ENCODE measurements around the gene MRPS9. TPM values are rescaled to one million over a fixed set of nuclear protein-coding genes. Genes with fewer than 3 reads are reported as not detected.
A peak's percentile ranks its signal among the peaks of the same experiment; 100 is the strongest.

The MRPS9 gene
- total RNA-seq, 2 experiments from 2014 or later = 41.0 to 46.0 TPM

GRCh38 chr2:105057005-105057404, 19.1 kb downstream of the MRPS9 start:
- POLR2A ChIA-PET = no interaction called here
- DNase-seq = no peak
- Mint-ChIP-seq H3K27me3 (no peaks in the 10 kb centered on the region), H3K9me3 (ENCODE audit: low read depth) (peaks cover 6% of the 10 kb centered on the region), H3K27ac (no peak overlapping the region), H3K4me1 (peaks cover 13% of the 10 kb centered on the region), H3K36me3 (ENCODE audit: low read depth) (peaks cover 29% of the 10 kb centered on the region), H3K4me3 (no peak overlapping the region)
- intact Hi-C loops (cut with DNase I, micrococcal nuclease) = no loop called here
- CTCF ChIA-PET = interaction anchor here (0.6 kb wide), 1 partner anchor 78 kb away, joined by 3 read pairs; no protein-coding TSS in a partner anchor
- no peak for ATAC-seq

- Mint-ChIP-seq H3K27ac (no peak overlapping the region), H3K4me1 (peaks cover 3% of the 10 kb centered on the region), H3K27me3 (no peaks in the 10 kb centered on the region), H3K36me3 (ENCODE audit: low read depth) (peaks cover 11% of the 10 kb centered on the region), H3K9me3 (ENCODE audit: low read depth) (no peaks in the 10 kb centered on the region), H3K4me3 (no peak overlapping the region)
- no peak for ATAC-seq
- no peak for DNase-seq
- POLR2A ChIA-PET = no interaction called here
- CTCF ChIA-PET = no interaction called here
- intact Hi-C loops (cut with DNase I, micrococcal nuclease) = no loop called here
Observed at GRCh38 chr2:105061560-105061959, 23.7 kb downstream of the MRPS9 start.

GRCh38 chr2:105062158-105062557, 24.3 kb downstream of the MRPS9 start:
- Mint-ChIP-seq H3K27me3 (no peaks in the 10 kb centered on the region), H3K4me1 (peaks cover 3% of the 10 kb centered on the region), H3K36me3 (ENCODE audit: low read depth) (peaks cover 11% of the 10 kb centered on the region), H3K9me3 (ENCODE audit: low read depth) (no peaks in the 10 kb centered on the region), H3K4me3 (no peak overlapping the region), H3K27ac (no peak overlapping the region)
- ATAC-seq = no peak
- intact Hi-C loops (cut with DNase I, micrococcal nuclease) = no loop called here
- ChIA-PET POLR2A (no interaction called here), CTCF (no interaction called here)
- no peak for DNase-seq

- H3K27ac Mint-ChIP-seq = no peak overlapping the region
- H3K4me1 Mint-ChIP-seq = peaks cover 23% of the 10 kb centered on the region
- ChIA-PET CTCF (interaction anchor here (0.6 kb wide), 1 partner anchor 47 kb away, joined by 3 read pairs; no protein-coding TSS in a partner anchor), POLR2A (no interaction called here)
- H3K9me3 Mint-ChIP-seq (ENCODE audit: low read depth) = no peaks in the 10 kb centered on the region
- DNase-seq (no peak), ATAC-seq (no peak)
- no peaks in the 10 kb centered on the region for H3K27me3 Mint-ChIP-seq
- H3K4me3 Mint-ChIP-seq = no peak overlapping the region
- intact Hi-C loops (cut with DNase I, micrococcal nuclease) = no loop called here
- peaks cover 16% of the 10 kb centered on the region for H3K36me3 Mint-ChIP-seq (ENCODE audit: low read depth)
Observed at GRCh38 chr2:105068387-105068786, 30.5 kb downstream of the MRPS9 start.

GRCh38 chr2:105068875-105069274, 31.0 kb downstream of the MRPS9 start:
- Mint-ChIP-seq H3K4me1 (peaks cover 22% of the 10 kb centered on the region), H3K9me3 (ENCODE audit: low read depth) (no peaks in the 10 kb centered on the region), H3K27ac (no peak overlapping the region), H3K4me3 (no peak overlapping the region), H3K36me3 (ENCODE audit: low read depth) (peaks cover 16% of the 10 kb centered on the region), H3K27me3 (no peaks in the 10 kb centered on the region)
- ChIA-PET POLR2A (no interaction called here), CTCF (no interaction called here)
- no peak for DNase-seq
- intact Hi-C loops (cut with DNase I, micrococcal nuclease) = no loop called here
- ATAC-seq = no peak

GRCh38 chr2:105070010-105070865, 32.4 kb downstream of the MRPS9 start:
- no peak overlapping the region for H3K27ac Mint-ChIP-seq
- peak; percentile 21 for DNase-seq

GRCh38 chr2:105071379-105071778, 33.5 kb downstream of the MRPS9 start:
- Mint-ChIP-seq H3K4me1 (peaks cover 21% of the 10 kb centered on the region), H3K4me3 (no peak overlapping the region), H3K9me3 (ENCODE audit: low read depth) (no peaks in the 10 kb centered on the region), H3K36me3 (ENCODE audit: low read depth) (peaks cover 19% of the 10 kb centered on the region), H3K27me3 (no peaks in the 10 kb centered on the region), H3K27ac (no peak overlapping the region)
- DNase-seq (no peak), ATAC-seq (no peak)
- CTCF ChIA-PET = interaction anchor here (0.7 kb wide), 1 partner anchor 165 kb away, joined by 4 read pairs; no protein-coding TSS in a partner anchor
- intact Hi-C loops (cut with DNase I, micrococcal nuclease) = no loop called here
- POLR2A ChIA-PET = no interaction called here

More at GRCh38 chr2:105070010-105070865, 32.4 kb downstream of the MRPS9 start:
- POLR2A ChIA-PET = no interaction called here
- CTCF ChIA-PET = no interaction called here
- intact Hi-C loops (cut with DNase I, micrococcal nuclease) = no loop called here
- Mint-ChIP-seq H3K27me3 (no peaks in the 10 kb centered on the region), H3K9me3 (ENCODE audit: low read depth) (no peaks in the 10 kb centered on the region), H3K36me3 (ENCODE audit: low read depth) (peaks cover 19% of the 10 kb centered on the region), H3K4me3 (no peak overlapping the region), H3K4me1 (peaks cover 21% of the 10 kb centered on the region)
- peak; percentile 26 for ATAC-seq

GRCh38 chr2:105072039-105072438, 34.2 kb downstream of the MRPS9 start:
- ChIA-PET POLR2A (no interaction called here), CTCF (interaction anchor here (0.7 kb wide), 1 partner anchor 164 kb away, joined by 4 read pairs; no protein-coding TSS in a partner anchor)
- Mint-ChIP-seq H3K9me3 (ENCODE audit: low read depth) (no peaks in the 10 kb centered on the region), H3K27ac (no peak overlapping the region), H3K4me3 (no peak overlapping the region), H3K27me3 (no peaks in the 10 kb centered on the region), H3K4me1 (peaks cover 21% of the 10 kb centered on the region), H3K36me3 (ENCODE audit: low read depth) (peaks cover 19% of the 10 kb centered on the region)
- DNase-seq (peak; percentile 59), ATAC-seq (peak; percentile 90)
- intact Hi-C loops (cut with DNase I, micrococcal nuclease) = no loop called here

- no peak for DNase-seq
- Mint-ChIP-seq H3K9me3 (ENCODE audit: low read depth) (no peaks in the 10 kb centered on the region), H3K27ac (no peak overlapping the region), H3K4me1 (peaks cover 21% of the 10 kb centered on the region), H3K4me3 (no peak overlapping the region), H3K27me3 (no peaks in the 10 kb centered on the region), H3K36me3 (ENCODE audit: low read depth) (peaks cover 19% of the 10 kb centered on the region)
- no peak for ATAC-seq
- intact Hi-C loops (cut with DNase I, micrococcal nuclease) = no loop called here
- CTCF ChIA-PET = no interaction called here
- POLR2A ChIA-PET = no interaction called here
Observed at GRCh38 chr2:105073591-105073990, 35.7 kb downstream of the MRPS9 start.

GRCh38 chr2:105076121-105076520, 38.3 kb downstream of the MRPS9 start:
- no peaks in the 10 kb centered on the region for H3K27me3 Mint-ChIP-seq
- no peak overlapping the region for H3K4me3 Mint-ChIP-seq
- ChIA-PET POLR2A (no interaction called here), CTCF (interaction anchor here (1.6 kb wide), 1 partner anchor 8 kb away, joined by 3 read pairs; no protein-coding TSS in a partner anchor)
- intact Hi-C loops (cut with DNase I, micrococcal nuclease) = no loop called here
- DNase-seq (no peak), ATAC-seq (no peak)
- H3K36me3 Mint-ChIP-seq (ENCODE audit: low read depth) = peaks cover 12% of the 10 kb centered on the region
- peaks cover 10% of the 10 kb centered on the region for H3K4me1 Mint-ChIP-seq
- no peaks in the 10 kb centered on the region for H3K9me3 Mint-ChIP-seq (ENCODE audit: low read depth)
- no peak overlapping the region for H3K27ac Mint-ChIP-seq

- Mint-ChIP-seq H3K27ac (no peak overlapping the region), H3K27me3 (no peaks in the 10 kb centered on the region), H3K4me3 (no peak overlapping the region), H3K36me3 (ENCODE audit: low read depth) (peaks cover 11% of the 10 kb centered on the region), H3K9me3 (ENCODE audit: low read depth) (no peaks in the 10 kb centered on the region), H3K4me1 (no peaks in the 10 kb centered on the region)
- ChIA-PET CTCF (no interaction called here), POLR2A (no interaction called here)
- ATAC-seq (no peak), DNase-seq (no peak)
- intact Hi-C loops (cut with DNase I, micrococcal nuclease) = no loop called here
Observed at GRCh38 chr2:105078906-105079495, 41.1 kb downstream of the MRPS9 start.

GRCh38 chr2:105080461-105080860, 42.6 kb downstream of the MRPS9 start:
- H3K4me3 Mint-ChIP-seq = no peak overlapping the region
- no peak overlapping the region for H3K27ac Mint-ChIP-seq
- H3K27me3 Mint-ChIP-seq = no peaks in the 10 kb centered on the region
- DNase-seq (no peak), ATAC-seq (no peak)
- ChIA-PET POLR2A (no interaction called here), CTCF (no interaction called here)
- H3K9me3 Mint-ChIP-seq (ENCODE audit: low read depth) = no peaks in the 10 kb centered on the region
- peaks cover 2% of the 10 kb centered on the region for H3K4me1 Mint-ChIP-seq
- intact Hi-C loops (cut with DNase I, micrococcal nuclease) = no loop called here
- peaks cover 8% of the 10 kb centered on the region for H3K36me3 Mint-ChIP-seq (ENCODE audit: low read depth)
